ENCODE measurements around the gene RIPOR3.

RIPOR3 gene

GRCh38 chr20:50609438-50609989 is 81.8 kb downstream of the RIPOR3 start:
- no peaks in the 10 kb centered on the region for H3K27me3 ChIP-seq
- H3K9me3 ChIP-seq, result no peaks in the 10 kb centered on the region
- H3K36me3 ChIP-seq, result no peaks in the 10 kb centered on the region
- DNase-seq, result no peak
- no peak for TF ChIP-seq CTCF (IDR thresholded peaks at IDR 0.05; ENCODE audit: low read depth, low read length)
- no peak overlapping the region for H3K4me3 ChIP-seq (ENCODE audit: low read depth, low read length)
- no peaks in the 10 kb centered on the region for H3K4me1 ChIP-seq

- no peak for TF ChIP-seq CTCF (IDR thresholded peaks at IDR 0.05; ENCODE audit: low read depth, low read length)
- DNase-seq, result no peak
- Histone ChIP-seq H3K36me3 (no peaks in the 10 kb centered on the region), H3K27me3 (no peaks in the 10 kb centered on the region), H3K4me1 (no peaks in the 10 kb centered on the region), H3K4me3 (ENCODE audit: low read depth, low read length) (no peak overlapping the region), H3K9me3 (no peaks in the 10 kb centered on the region)
These were observed 82.6 kb downstream of the RIPOR3 start for GRCh38 chr20:50608750-50609104.

GRCh38 chr20:50607850-50608749 is 83.2 kb downstream of the RIPOR3 start:
- Histone ChIP-seq H3K9me3 (no peaks in the 10 kb centered on the region), H3K4me1 (no peaks in the 10 kb centered on the region), H3K36me3 (no peaks in the 10 kb centered on the region), H3K4me3 (ENCODE audit: low read depth, low read length) (no peak overlapping the region), H3K27me3 (no peaks in the 10 kb centered on the region)
- no peak for DNase-seq
- no peak for TF ChIP-seq CTCF (IDR thresholded peaks at IDR 0.05; ENCODE audit: low read depth, low read length)

- Histone ChIP-seq H3K9me3 (no peaks in the 10 kb centered on the region), H3K4me1 (no peaks in the 10 kb centered on the region)
These were observed 83.9 kb downstream of the RIPOR3 start for GRCh38 chr20:50607436-50607835.

GRCh38 chr20:50605136-50605535 is 86.2 kb downstream of the RIPOR3 start:
- no peak for TF ChIP-seq CTCF (IDR thresholded peaks at IDR 0.05; ENCODE audit: low read depth, low read length)
- DNase-seq, result no peak
- Histone ChIP-seq H3K27me3 (no peaks in the 10 kb centered on the region), H3K4me1 (no peaks in the 10 kb centered on the region), H3K36me3 (no peaks in the 10 kb centered on the region), H3K4me3 (ENCODE audit: low read depth, low read length) (no peak overlapping the region), H3K9me3 (no peaks in the 10 kb centered on the region)

More at GRCh38 chr20:50607436-50607835, 83.9 kb downstream of the RIPOR3 start:
- TF ChIP-seq CTCF (IDR thresholded peaks at IDR 0.05; ENCODE audit: low read depth, low read length), result no peak
- no peak for DNase-seq
- Histone ChIP-seq H3K36me3 (no peaks in the 10 kb centered on the region), H3K27me3 (no peaks in the 10 kb centered on the region), H3K4me3 (ENCODE audit: low read depth, low read length) (no peak overlapping the region)

- H3K27me3 ChIP-seq, result no peaks in the 10 kb centered on the region
- no peaks in the 10 kb centered on the region for H3K4me1 ChIP-seq
- H3K36me3 ChIP-seq, result no peaks in the 10 kb centered on the region
- no peak for DNase-seq
- no peak overlapping the region for H3K4me3 ChIP-seq (ENCODE audit: low read depth, low read length)
- H3K9me3 ChIP-seq, result no peaks in the 10 kb centered on the region
- no peak for TF ChIP-seq CTCF (IDR thresholded peaks at IDR 0.05; ENCODE audit: low read depth, low read length)
These were observed 86.9 kb downstream of the RIPOR3 start for GRCh38 chr20:50604451-50604850.

Measured in BE2C (cell line).